NCI-H146 (cell line): Measurements from ENCODE around the gene LY6G6F.
A peak's percentile ranks its signal among the peaks of the same experiment; 100 is the strongest.

Source experiments
- DNase-seq: peaks from one replicate; lab custom pipeline; 2025; lab: John Stamatoyannopoulos, UW

The LY6G6F gene

DNA sequence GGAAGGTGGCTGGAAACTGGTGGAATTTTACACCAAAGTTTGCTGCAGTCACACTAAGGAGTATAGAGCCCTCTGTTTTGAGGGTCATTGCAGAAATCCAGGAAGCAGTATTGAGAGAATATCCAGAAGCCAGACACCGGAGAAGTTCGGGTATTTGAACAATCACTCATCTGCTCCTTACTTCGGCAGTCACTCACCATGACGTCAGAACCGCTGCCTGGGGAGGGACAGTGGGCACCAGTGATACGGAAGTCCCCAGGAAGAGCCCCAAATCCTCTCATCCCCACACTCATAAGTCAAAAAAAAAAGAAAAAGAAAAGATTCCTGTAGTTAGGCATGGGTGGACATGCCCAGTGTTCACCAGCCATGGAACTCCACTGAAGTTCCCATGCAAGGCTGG lies 29.8 kb upstream of the LY6G6F start:
- no peak for DNase-seq

DNA sequence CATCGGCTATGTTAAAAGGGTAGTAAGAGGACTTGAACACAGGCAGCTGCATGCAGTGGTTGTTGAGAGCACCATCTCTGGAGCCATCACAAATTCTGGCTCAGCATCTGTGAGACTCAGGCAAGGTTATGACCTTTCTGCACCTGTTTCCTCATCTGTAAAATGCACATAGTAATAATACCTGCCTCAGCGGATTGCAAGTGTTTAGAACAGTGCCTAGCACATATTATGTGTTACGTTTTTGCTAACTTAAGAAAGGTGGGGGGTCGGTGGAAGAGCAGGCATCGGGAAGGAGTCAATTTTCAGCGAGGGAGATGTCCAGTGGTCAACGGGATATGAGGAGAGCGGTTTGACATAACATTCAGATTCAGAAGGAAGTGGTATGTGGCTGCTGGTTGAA lies 28.7 kb upstream of the LY6G6F start:
- DNase-seq: no peak

- peak; percentile 83 for DNase-seq
Observed at GRCh38 chr6:31680226-31681134, 26.2 kb upstream of the LY6G6F start, which contains the start of gene LY6G5C. TSS of gene LY6G5C (minus strand) at chr6:31681067. CDS start at chr6:31680373, 694 bp downstream.

- DNase-seq: peak; percentile 48
Observed at GRCh38 chr6:31681135-31681671, 25.5 kb upstream of the LY6G6F start.

DNA sequence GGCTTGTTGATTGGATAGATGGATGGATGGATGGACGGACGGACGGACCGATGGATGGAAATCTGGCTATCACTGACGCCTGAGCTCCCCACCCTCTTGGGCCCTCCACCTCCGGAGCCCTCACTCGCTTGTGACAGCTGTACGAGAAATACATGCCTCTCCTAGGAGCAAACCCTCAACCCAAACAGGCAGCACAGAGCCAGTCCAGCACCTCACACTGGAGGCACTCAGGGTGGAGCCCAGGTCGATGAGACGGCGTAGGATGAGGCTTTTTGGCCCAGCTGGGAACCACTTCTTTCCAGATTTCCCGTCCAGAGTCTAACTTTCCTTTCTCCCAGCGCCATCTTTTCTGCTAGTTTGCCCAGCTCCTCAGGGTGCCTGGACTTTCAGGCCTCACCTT lies 23.1 kb upstream of the LY6G6F start:
- peak; percentile 44 for DNase-seq

DNA sequence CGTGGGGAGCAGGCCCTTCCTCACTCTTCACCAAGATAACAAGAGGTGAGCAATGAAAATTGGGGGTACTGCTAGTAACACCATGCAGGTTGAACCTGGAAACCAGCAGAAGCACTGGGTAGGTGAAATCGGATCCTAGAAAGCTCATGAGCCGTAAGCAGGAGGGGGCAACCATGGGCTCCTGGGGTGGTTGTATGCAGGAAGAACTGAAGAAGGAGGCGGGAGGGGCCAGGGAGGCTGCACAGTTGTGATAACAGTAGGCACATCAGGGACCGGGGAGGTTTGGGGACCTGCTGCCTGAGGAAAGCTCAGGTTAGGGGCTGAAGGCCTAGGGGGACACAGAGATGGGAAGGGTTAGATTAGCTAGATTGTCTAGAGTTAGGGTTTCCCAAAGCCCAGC lies 20.2 kb upstream of the LY6G6F start:
- no peak for DNase-seq

GRCh38 chr6:31687321-31687720 lies 19.3 kb upstream of the LY6G6F start:
- no peak for DNase-seq

- no peak for DNase-seq
Observed at GRCh38 chr6:31687860-31688693, 18.6 kb upstream of the LY6G6F start.

- no peak for DNase-seq
Observed at GRCh38 chr6:31689249-31690110, 17.2 kb upstream of the LY6G6F start.

DNA sequence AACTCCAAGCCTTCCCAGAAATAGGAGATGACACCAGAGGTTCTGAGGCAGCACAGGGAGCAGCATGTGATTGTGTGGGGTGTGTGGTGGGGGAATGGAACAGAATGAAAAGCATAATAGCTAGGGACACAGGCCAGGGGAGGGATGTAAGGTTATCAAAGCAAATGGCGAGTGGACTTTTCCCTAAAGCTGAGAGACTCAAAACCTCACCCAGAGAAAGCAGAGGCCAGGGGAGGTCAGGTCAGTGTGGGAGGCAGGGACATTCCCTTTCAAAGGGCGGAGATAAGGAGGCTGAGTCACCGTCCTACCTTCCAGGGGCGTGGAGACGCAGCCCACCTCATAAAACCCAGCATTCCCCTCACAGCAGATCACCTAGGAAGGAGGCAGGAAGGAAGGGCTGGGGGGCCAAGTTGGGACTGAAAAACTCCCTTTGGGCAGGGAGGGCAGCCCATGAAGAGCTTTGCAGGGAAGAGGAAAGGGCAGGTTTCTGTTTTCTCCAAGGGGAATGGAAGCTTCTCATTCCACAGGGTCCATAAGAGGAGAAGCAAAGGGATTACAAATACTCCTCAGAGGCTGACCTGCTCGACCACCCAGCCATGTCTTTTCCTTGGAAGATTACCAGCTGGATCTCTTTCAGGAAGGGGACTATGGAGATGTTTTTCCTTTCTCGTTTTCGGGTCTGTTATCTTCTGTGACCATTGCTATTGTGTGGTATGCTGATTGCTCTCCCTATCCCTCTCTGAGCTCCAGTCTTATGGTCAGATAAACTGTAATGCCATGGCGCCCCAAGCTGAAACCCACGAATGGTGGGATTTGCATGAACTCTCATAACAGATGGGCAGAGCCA lies 16.2 kb upstream of the LY6G6F start:
- no peak for DNase-seq

GRCh38 chr6:31691078-31691463 lies 15.6 kb upstream of the LY6G6F start:
- no peak for DNase-seq

- DNase-seq: no peak
Observed at GRCh38 chr6:31691564-31692108, 15.0 kb upstream of the LY6G6F start.

DNA sequence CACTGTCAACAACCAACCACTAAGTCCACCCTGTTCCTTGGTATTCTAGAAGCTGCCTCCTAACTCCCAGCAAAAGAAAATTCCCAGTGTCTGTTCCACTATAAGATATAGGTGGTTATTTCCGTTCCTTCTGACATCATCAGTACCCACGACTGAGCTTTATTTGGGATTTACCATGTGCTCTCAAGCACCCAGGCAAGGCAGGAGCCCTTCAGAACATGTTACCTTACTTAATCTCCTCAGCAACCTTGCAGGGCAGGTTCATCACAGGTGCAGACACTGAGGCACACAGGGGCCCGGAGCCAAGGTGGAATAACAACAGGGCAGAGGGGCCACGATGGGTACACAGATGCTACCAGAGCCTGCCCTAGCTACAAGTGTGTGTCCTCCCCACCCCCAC lies 14.3 kb upstream of the LY6G6F start:
- no peak for DNase-seq

GRCh38 chr6:31692886-31693285 lies 13.8 kb upstream of the LY6G6F start:
- DNase-seq: no peak

DNA sequence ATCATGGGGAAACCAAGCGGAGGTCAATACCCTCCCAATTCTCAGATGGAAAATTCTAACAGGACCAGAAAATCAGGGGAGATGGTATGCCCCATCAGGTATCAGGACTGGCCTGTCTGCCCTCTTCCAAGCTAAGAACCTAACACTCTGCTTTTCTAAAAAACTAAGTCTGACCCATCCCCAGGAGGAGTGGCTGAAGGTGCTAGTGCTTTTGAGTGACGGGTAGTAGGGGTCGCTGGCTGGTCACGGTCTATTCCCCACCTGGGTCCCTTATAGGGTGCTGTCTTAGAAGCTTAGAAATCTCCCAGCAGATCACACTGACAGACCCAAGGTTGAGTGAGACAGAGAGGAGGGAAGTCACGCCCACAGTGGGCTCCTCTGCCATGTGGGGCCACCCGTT lies 13.1 kb upstream of the LY6G6F start:
- no peak for DNase-seq

- no peak for DNase-seq
Observed at GRCh38 chr6:31697555-31697954, 9.1 kb upstream of the LY6G6F start.

DNA sequence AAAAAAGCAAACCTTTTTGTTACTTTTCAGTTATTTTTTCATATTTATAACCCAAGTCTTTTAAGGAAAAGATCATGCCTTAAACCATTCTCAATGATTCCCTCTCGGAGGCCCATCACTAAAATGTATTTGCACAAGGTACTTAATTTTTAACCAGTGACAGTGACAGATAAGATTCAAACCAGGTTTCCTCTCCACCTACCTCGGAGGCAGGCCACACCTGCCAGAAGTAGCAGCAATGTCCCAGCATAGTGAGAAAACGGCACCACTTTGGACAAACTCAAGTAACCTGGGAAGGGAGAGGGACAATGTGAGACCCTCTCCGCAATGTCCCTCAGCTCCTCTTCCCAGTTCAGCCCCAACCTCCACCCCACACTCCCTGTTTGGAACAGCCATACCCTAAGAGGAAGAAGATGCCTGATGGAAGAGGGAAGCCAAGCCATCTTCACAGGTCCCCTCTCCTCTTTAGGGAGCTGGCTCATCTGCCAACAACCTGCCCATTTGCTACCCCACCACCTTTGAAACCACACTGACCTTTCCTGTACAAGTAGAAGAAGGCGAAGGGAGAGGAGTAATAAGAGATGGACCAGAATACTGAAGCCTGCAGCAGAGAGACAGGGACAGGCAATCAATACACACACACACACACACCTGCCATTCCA lies 5.8 kb upstream of the LY6G6F start:
- no peak for DNase-seq

DNA sequence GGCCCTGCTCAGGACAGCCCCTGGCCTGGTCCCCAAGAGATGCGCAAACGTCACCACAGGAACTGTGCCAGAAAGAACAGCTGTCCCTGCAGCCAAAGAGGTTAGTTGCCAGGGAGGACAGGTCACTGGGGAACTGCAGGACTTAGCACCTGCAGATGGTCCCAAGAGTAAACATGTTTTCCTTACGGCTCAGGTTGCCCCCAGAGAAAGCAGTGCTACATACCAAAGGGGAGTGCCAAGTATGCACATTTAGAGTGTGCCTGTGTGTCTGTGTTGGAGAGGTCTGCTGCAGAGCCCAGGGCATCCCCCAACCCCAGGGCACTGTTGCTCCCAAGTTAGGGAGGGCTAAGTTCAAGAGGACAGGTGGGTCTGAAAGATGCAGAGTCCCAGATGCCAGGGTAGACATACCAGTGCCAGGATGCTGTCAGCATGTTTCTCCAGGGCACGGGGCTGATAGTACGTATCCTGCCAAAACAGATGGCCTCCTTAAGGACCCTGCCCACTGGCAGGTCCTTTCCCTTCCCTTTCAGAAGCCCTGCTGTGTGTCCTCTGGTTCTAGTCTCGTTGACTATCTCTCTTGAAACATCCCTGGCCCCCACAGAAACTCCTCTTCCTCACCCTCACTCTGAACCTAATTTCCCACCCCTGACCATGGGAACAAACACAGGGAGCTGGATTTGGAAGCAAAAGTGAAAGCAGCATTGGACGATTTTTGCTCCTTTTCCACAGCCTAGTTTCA lies 4.8 kb upstream of the LY6G6F start:
- DNase-seq: peak; percentile 69

GRCh38 chr6:31702405-31702818 lies 4.3 kb upstream of the LY6G6F start:
- DNase-seq: peak; percentile 40
